ENCODE results near the gene C16orf86.

Gene C16orf86

GRCh38 chr16:67667817-67668494 is 1.3 kb downstream of the C16orf86 start (continued):
- TF ChIP-seq ZFP30 (CRISPR knock-in tag; IDR thresholded peaks at IDR 0.05) (no peak), ZNF70 (CRISPR knock-in tag; IDR thresholded peaks at IDR 0.05) (no peak), GLIS3 (CRISPR knock-in tag; IDR thresholded peaks at IDR 0.05) (no peak)

GRCh38 chr16:67668495-67669157 is 2.0 kb downstream of the C16orf86 start:
- TF ChIP-seq ZC3H10 (CRISPR knock-in tag; IDR thresholded peaks at IDR 0.05) (no peak), TSHZ2 (CRISPR knock-in tag; IDR thresholded peaks at IDR 0.05) (no peak), ISL1 (CRISPR knock-in tag; IDR thresholded peaks at IDR 0.05) (no peak), ARNTL (CRISPR knock-in tag; IDR thresholded peaks at IDR 0.05; ENCODE audit: borderline replicate concordance, low read depth) (no peak), ZNF565 (CRISPR knock-in tag; conservative IDR thresholded peaks at IDR 0.05; ENCODE audit: low read depth) (no peak), RARB (CRISPR knock-in tag; IDR thresholded peaks at IDR 0.05) (no peak)
- ATAC-seq, result no peak

GRCh38 chr16:67669499-67670101 is 3.0 kb downstream of the C16orf86 start:
- ATAC-seq, result no peak
- TF ChIP-seq GLIS3 (CRISPR knock-in tag; IDR thresholded peaks at IDR 0.05) (no peak), ZNF565 (CRISPR knock-in tag; conservative IDR thresholded peaks at IDR 0.05; ENCODE audit: low read depth) (no peak), ZNF70 (CRISPR knock-in tag; IDR thresholded peaks at IDR 0.05) (no peak), ISL1 (CRISPR knock-in tag; IDR thresholded peaks at IDR 0.05) (no peak), PATZ1 (CRISPR knock-in tag; IDR thresholded peaks at IDR 0.05; ENCODE audit: borderline replicate concordance) (no peak), ZNF8 (CRISPR knock-in tag; IDR thresholded peaks at IDR 0.05) (no peak), RARB (CRISPR knock-in tag; IDR thresholded peaks at IDR 0.05) (no peak), ZFP3 (CRISPR knock-in tag; IDR thresholded peaks at IDR 0.05) (no peak), ZFP30 (CRISPR knock-in tag; IDR thresholded peaks at IDR 0.05) (no peak), CREB5 (CRISPR knock-in tag; IDR thresholded peaks at IDR 0.05; ENCODE audit: low read depth) (no peak)

GRCh38 chr16:67672306-67672705 is 5.7 kb downstream of the C16orf86 start:
- TF ChIP-seq PATZ1 (CRISPR knock-in tag; IDR thresholded peaks at IDR 0.05; ENCODE audit: borderline replicate concordance) (no peak), SNAI2 (CRISPR knock-in tag; IDR thresholded peaks at IDR 0.05) (no peak), ZC3H10 (CRISPR knock-in tag; IDR thresholded peaks at IDR 0.05) (no peak), GLIS3 (CRISPR knock-in tag; IDR thresholded peaks at IDR 0.05) (no peak), BACH2 (CRISPR knock-in tag; IDR thresholded peaks at IDR 0.05; ENCODE audit: borderline replicate concordance) (no peak), ARNTL (CRISPR knock-in tag; IDR thresholded peaks at IDR 0.05; ENCODE audit: borderline replicate concordance, low read depth) (no peak), TOX (CRISPR knock-in tag; IDR thresholded peaks at IDR 0.05; ENCODE audit: borderline replicate concordance) (no peak), TSHZ2 (CRISPR knock-in tag; IDR thresholded peaks at IDR 0.05) (no peak), PPARA (CRISPR knock-in tag; IDR thresholded peaks at IDR 0.05; ENCODE audit: borderline replicate concordance) (no peak), TCF4 (CRISPR knock-in tag; IDR thresholded peaks at IDR 0.05; ENCODE audit: borderline replicate concordance) (no peak), ISL1 (CRISPR knock-in tag; IDR thresholded peaks at IDR 0.05) (no peak), OSR1 (CRISPR knock-in tag; IDR thresholded peaks at IDR 0.05) (no peak), ZNF70 (CRISPR knock-in tag; IDR thresholded peaks at IDR 0.05) (no peak)
- no peak for ATAC-seq

Data from SK-N-SH treated with all-trans-retinoic acid at 6 μM for 48 hours (cell line).